Uterus (tissue), 4 donors: ENCODE measurements around the gene SNIP1. TPM values are rescaled to one million over a fixed set of nuclear protein-coding genes. Genes with fewer than 3 reads are reported as not detected.

Experiments used
- DNase-seq, 2 donors: peaks; one replicate each; pipeline ENCODE4 v3.0.0-alpha.2; 2019 to 2020
- H3K27ac ChIP-seq, 2 donors: fragments of 200-600 bp; sonication (generic); 1 replicate in 1 of 2; 2 replicates in 1 of 2; pipeline ENCODE4 v1.5.1; 2016 to 2018
- H3K27me3 ChIP-seq, 2 donors: fragments of 200-600 bp; sonication (generic); one replicate each; pipeline ENCODE4 v1.5.1; 2018 to 2019; ENCODE audit warnings: control low read depth in 1 of 2
- H3K36me3 ChIP-seq, 2 donors: fragments of 200-600 bp; sonication (generic); one replicate each; pipeline ENCODE4 v1.5.1; 2019; ENCODE audit warnings: control low read depth in 1 of 2
- H3K4me1 ChIP-seq, 2 donors: fragments of 200-600 bp; sonication (generic); one replicate each; pipeline ENCODE4 v1.5.1; 2018 to 2019; ENCODE audit warnings: control low read depth in 1 of 2
- H3K4me3 ChIP-seq, 2 donors: fragments of 200-600 bp; sonication (generic); 1 replicate in 1 of 2; 2 replicates in 1 of 2; pipeline ENCODE4 v1.5.1; 2018 to 2019; ENCODE audit warnings: mild to moderate bottlenecking in 1 of 2
- H3K9me3 ChIP-seq, 2 donors: fragments of 200-600 bp; sonication (generic); one replicate each; pipeline ENCODE4 v1.5.1; 2019; ENCODE audit warnings: control low read depth in 1 of 2
- POLR2A ChIP-seq, 2 donors: fragments of 450-650 bp; IDR thresholded peaks; one replicate each; pipeline ENCODE4 v1.6.1; 2016; ENCODE audit warnings: antibody characterized with exemption in 2 of 2, mild to moderate bottlenecking in 1 of 2, moderate library complexity in 1 of 2
- intact Hi-C: fragments of 100-400 bp; cut with DNase I; formaldehyde crosslinking; loops from one replicate; pipeline ENCODE4 v1.15.1; 2023; ENCODE audit warnings: low total_unique reads
- microRNA-seq: library from miRNA; unstranded; fragments of <30 nt; microRNA quantifications from one replicate; pipeline ENCODE4, GENCODE V29; 2016; ENCODE audit warnings: borderline microRNAs expressed, borderline replicate concordance
- small RNA-seq: library from RNA; depleted of rRNA; stranded (forward); fragments of <200 nt; gene quantifications from one replicate; pipeline ENCODE3, GENCODE V24; 2016
- total RNA-seq, 4 donors: library from RNA; depleted of rRNA in 3 of 4; stranded (reverse); fragments of >200 nt in 3 of 4; gene quantifications; one replicate each; pipeline versions ENCODE4 v1.1.0 to v1.2.4, GENCODE V29; 2014 to 2023
- TF ChIP-seq, protein P1 (sequence below), 4 experiments: fragments of 200-600 bp in 2 of 4; fragments of 450-650 bp in 2 of 4; sonication (generic) in 2 of 4; IDR thresholded peaks; one replicate each; pipeline ENCODE4 v1.5.1; 2016 to 2019; ENCODE audit warnings: antibody characterized with exemption in 4 of 4, mild to moderate bottlenecking in 2 of 4, moderate library complexity in 1 of 4
- donor health status: DM: yes; HTN: yes; CAD: no.

Gene SNIP1
- total RNA-seq, 4 donors from 2014 or later = 2.0 to 21.2 (median 16.9) TPM

DNA sequence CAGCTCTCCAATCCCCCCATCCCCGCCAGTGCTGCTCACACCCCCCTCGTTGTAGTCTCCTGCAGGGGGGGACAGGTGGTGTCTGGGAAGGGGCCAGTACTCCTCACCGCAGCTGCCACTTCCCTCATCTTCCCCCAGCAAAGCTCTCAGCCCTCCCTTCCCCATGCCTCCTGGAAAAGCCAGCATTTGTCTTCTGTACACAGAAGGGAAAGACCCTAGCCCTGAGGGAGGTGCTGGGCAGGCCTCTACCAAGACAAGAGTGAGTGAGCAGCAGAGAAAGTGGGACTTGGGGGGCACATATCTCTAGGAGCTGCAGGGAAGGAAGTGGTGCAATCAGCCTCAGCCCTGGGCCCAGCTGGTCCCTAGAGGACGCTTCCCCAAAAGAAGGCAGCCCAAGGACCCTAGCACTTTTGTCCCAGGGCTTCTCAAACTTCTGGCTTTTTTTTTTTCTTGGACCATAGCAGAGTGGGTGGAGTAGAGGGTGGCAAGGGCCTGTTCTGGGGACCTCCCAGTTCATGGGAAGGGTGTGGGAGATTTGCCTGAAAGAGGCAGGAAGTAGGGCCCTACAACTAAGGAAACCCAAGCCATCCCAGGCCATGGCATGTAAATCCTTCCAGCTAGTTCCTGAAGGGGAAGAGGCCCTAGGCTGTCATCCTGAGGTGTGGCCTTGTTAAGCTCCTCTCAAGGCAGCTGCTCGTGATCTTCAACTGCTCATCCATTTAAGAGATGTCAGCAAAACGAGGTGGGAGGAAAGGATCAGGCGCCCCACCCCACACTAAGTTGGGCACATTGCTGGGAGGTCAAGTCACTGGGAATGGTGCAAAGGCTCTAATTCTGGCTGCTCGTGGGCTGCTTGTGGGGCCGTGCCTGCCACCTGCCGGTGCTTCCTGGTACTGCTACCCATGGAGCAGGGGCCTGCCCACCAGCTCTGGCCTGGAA lies 67.1 kb downstream of the SNIP1 start:
- no peaks in the 10 kb centered on the region for H3K4me1 ChIP-seq
- no peaks in the 10 kb centered on the region for H3K27me3 ChIP-seq
- DNase-seq = peak; percentile 79 to 84
- no peak for TF ChIP-seq POLR2A (IDR thresholded peaks at IDR 0.05)
- TF ChIP-seq, protein P1, sequence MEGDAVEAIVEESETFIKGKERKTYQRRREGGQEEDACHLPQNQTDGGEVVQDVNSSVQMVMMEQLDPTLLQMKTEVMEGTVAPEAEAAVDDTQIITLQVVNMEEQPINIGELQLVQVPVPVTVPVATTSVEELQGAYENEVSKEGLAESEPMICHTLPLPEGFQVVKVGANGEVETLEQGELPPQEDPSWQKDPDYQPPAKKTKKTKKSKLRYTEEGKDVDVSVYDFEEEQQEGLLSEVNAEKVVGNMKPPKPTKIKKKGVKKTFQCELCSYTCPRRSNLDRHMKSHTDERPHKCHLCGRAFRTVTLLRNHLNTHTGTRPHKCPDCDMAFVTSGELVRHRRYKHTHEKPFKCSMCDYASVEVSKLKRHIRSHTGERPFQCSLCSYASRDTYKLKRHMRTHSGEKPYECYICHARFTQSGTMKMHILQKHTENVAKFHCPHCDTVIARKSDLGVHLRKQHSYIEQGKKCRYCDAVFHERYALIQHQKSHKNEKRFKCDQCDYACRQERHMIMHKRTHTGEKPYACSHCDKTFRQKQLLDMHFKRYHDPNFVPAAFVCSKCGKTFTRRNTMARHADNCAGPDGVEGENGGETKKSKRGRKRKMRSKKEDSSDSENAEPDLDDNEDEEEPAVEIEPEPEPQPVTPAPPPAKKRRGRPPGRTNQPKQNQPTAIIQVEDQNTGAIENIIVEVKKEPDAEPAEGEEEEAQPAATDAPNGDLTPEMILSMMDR (IDR thresholded peaks at IDR 0.05) = peak; percentile 94 to 99 (median 97)
- H3K27ac ChIP-seq = peak overlapping the region; percentile 61 to 79
- no peaks in the 10 kb centered on the region for H3K9me3 ChIP-seq
- H3K4me3 ChIP-seq = no peak overlapping the region
- no peaks in the 10 kb centered on the region for H3K36me3 ChIP-seq
- intact Hi-C loops = no loop called here

DNA sequence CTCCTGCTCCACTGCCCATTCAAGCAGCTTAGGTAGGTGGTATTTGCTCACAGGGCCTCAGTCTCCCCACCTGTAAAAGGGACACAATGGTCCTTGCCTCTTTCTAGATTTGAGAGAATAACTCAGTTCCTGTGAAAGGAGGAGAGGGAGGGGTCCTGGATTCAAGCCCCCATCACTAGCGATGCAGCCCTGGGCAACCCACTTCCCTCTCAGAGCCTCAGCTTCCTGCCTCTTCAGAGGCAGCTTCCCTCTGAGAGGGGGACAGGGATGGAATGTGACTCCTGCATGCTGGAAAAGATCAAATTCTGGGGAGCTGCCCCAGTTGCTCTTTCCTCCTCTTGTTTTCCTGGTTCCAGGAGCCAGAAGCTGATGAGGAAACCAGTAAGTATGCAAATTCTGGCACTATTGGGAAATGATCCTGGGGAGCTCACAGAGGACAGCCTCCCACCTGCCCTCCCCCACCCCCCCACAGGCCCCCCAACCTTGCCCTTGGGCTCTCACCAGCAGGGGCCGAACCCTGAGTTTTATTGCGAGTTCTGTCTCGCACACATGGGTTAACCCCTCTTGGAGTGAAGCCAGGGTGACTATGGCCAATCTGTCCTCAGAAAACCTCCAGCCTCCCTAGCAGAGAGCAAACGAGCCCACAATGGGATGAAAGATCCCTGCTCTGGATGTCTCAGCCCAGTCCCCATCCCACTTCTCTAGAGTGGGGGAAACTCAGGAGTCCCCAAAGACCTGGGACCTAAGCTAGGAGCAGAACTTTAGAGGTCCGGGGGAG lies 68.0 kb downstream of the SNIP1 start:
- no peaks in the 10 kb centered on the region for H3K4me1 ChIP-seq
- peak overlapping the region; percentile 61 to 79 for H3K27ac ChIP-seq
- no peaks in the 10 kb centered on the region for H3K9me3 ChIP-seq
- H3K27me3 ChIP-seq = no peaks in the 10 kb centered on the region
- intact Hi-C loops = no loop called here
- no peaks in the 10 kb centered on the region for H3K36me3 ChIP-seq
- H3K4me3 ChIP-seq = no peak overlapping the region
- TF ChIP-seq, protein P1 (IDR thresholded peaks at IDR 0.05) = no peak
- TF ChIP-seq POLR2A (IDR thresholded peaks at IDR 0.05) = no peak
- DNase-seq = no peak

Small RNA genes within 50 kb of the gene (microRNA-seq; reads per million reads assigned to microRNA genes)
- gene MIR5581 = not detected

Small RNA genes within 50 kb of the gene (small RNA-seq; reads per million reads assigned to genes)
- not detected for gene AL034379.1
- not detected for gene MIR5581

Other genes with a start within 250 kb of the SNIP1 start
- 10 to 100 TPM in 1 of 4 donors, 1 to 10 TPM in 3; 2.5 to 11.5 (median 8.5) TPM for gene ZC3H12A, start 79.7 kb downstream of the SNIP1 start, total RNA-seq
- gene MEAF6, start 39.5 kb downstream of the SNIP1 start, total RNA-seq = 100 to 1,000 TPM in 1 of 4 donors, 10 to 100 TPM in 3; 39.1 to 186 (median 69.1) TPM
- 10 to 100 TPM in 1 of 4 donors, 1 to 10 TPM in 2, under 1 TPM in 1; 0.26 to 13.9 (median 3.9) TPM for gene DNALI1, start 2.6 kb upstream of the SNIP1 start, total RNA-seq
- 1,000 to 10,000 TPM in 1 of 4 donors, 10 to 100 TPM in 3; 15.9 to 1,081 (median 52.9) TPM for gene GNL2, start 41.6 kb upstream of the SNIP1 start, total RNA-seq
- 10 to 100 TPM in 3 of 4 donors, 1 to 10 TPM in 1; 4.6 to 74.6 (median 29.9) TPM for gene RSPO1, start 80.6 kb upstream of the SNIP1 start, total RNA-seq
- 1 to 10 TPM in 1 of 4 donors, under 1 TPM in 1, not detected in 2; 0.18 to 5.9 TPM for gene CDCA8, start 138.2 kb upstream of the SNIP1 start, total RNA-seq
- gene EPHA10, start 210.8 kb upstream of the SNIP1 start, total RNA-seq = under 1 TPM in 2 of 4 donors, not detected in 2; 0.41 to 0.67 TPM
- 1 to 10 TPM in 2 of 4 donors, not detected in 2; 1.8 to 2.6 TPM for gene MANEAL, start 239.6 kb upstream of the SNIP1 start, total RNA-seq